ENCODE measurements around the gene ZNF18. TPM values are rescaled to one million over a fixed set of nuclear protein-coding genes. Genes with fewer than 3 reads are reported as not detected.
A peak's percentile ranks its signal among the peaks of the same experiment; 100 is the strongest.

Gene ZNF18
- total RNA-seq, 1 experiment from 2014 or later, result 12.5 TPM

DNA sequence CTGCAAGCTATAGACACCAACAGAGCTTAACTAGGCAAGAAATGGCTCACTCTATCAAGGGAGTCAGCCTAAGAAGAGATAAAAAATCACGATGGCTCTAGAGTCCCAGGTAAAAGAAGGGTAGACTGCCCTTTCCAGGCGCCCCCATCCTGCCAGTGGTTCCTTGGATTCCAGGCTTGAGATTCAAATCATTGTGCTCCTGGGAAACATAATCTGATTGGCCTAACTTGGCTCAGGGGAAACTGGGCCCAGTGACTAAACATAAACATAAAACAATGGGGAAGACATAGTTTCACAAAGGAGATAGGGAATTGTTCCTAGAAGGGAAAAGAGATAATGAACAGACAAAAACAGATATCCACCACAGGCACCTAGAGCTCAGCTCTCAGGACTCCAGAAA, 56.4 kb downstream of the ZNF18 start:
- in situ Hi-C loops (cut with HindIII; ENCODE audit: low pct_unique_long_range_greater_than_20kb, low sequenced_read_pairs), result no loop called here
- DNase-seq (ENCODE audit: low read depth, low spot score), result no peak

DNA sequence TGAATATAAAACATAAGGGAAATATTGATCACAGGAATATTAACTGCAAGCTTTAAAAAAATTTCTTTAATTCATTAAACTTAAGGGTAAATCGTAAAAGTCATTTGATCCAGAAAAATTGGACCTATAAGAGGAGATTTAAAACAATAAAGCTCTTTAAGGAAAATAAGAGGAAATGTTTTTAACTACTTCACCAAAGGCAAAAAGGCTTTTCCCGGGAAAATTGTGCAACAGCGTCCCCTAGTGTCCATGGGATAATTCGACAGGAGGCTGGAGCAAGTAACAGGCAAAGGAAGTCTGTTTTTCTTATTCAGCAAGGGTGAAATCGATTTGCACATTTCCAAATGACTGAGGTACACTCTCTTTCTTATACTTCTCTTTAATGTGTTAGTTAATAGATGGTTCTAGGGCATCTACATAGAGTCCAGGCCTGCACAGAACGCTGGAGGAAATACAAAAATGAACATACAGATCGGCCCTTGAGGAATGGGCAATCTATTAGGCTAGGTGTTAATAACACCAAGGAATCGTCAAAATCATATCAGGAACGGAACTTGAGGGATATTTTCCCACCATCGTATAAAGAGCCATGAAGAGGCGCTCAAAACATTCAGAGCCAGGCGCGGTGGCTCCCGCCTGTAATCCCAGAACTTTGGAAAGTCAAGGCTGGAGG, 61.4 kb downstream of the ZNF18 start:
- DNase-seq (ENCODE audit: low read depth, low spot score), result peak; percentile 77
- in situ Hi-C loops (cut with HindIII; ENCODE audit: low pct_unique_long_range_greater_than_20kb, low sequenced_read_pairs), result no loop called here

DNA sequence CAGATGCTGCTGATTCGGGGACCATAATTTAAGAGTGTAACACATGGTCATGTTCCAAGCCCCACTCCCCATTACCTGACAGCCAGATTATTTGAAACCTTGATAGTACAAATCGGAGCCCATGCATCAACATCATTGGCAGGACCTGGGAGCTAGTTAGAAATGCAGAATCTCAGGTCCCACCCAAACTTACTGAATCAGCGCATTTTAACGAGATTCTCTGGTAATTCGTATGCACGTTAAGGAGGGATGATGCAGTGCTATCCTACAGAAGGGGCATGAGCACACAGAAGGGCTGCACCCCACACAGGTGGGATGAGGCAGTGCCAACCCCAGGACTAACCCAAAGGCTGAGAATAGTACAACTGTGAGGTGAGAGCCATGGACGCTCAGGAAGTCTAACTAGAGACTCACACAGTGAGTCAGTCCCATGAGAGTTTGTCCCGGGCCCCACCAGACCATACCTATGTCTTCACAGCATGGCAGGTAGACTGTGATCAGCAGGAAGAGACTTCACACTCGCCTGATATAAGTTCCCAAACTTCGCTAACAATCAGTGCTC, 64.9 kb downstream of the ZNF18 start:
- in situ Hi-C loops (cut with HindIII; ENCODE audit: low pct_unique_long_range_greater_than_20kb, low sequenced_read_pairs), result no loop called here

DNA sequence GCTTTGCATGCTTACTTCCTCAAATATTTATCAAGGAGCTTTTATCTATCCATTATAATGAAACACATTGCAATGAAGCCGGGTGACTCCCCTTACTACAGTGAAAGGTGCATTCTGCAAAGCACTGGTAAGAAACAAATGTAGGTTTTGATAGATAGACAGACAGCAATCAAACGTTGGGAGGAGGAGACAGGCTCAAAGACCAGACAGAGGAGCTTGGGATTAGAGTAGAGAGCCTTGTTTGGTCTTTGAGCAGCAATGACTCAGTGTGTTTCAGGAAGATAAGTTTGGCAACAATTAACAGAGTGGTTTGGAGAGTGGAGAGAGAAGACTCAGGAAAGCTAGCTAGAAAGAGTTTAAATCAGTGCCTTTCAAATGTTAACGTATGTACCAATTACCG, 68.8 kb downstream of the ZNF18 start:
- in situ Hi-C loops (cut with HindIII; ENCODE audit: low pct_unique_long_range_greater_than_20kb, low sequenced_read_pairs), result no loop called here
- no peak for DNase-seq (ENCODE audit: low read depth, low spot score)

More for the DNA sequence above, 64.9 kb downstream of the ZNF18 start:
- DNase-seq (ENCODE audit: low read depth, low spot score), result no peak

Small RNA genes lying within 50 kb of the gene (small RNA-seq; reads per million reads assigned to genes)
- 0 reads per million in 2 experiments for gene RNU11-2P

Other genes with a start within 250 kb of the ZNF18 start
- 28.2 and 32.2 TPM in 2 replicates for gene MAP2K4, start 23.4 kb upstream of the ZNF18 start, total RNA-seq (2014; rRNA removed; shearing (Covaris generic))